Upper lobe of left lung (tissue), 4 donors: ENCODE data around the gene TMEM128.

Source experiments
- EP300 ChIP-seq, 4 donors: sonication (generic); formaldehyde crosslinking; IDR thresholded peaks; one replicate each; pipeline ENCODE4 v1.5.1; 2017; ENCODE audit warnings: antibody characterized with exemption in 4 of 4, control low read depth in 2 of 4
- POLR2A ChIP-seq, 4 donors: fragments of 450-650 bp; IDR thresholded peaks; one replicate each; pipeline ENCODE4 v1.5.1; 2016 to 2017; ENCODE audit warnings: antibody characterized with exemption in 4 of 4, mild to moderate bottlenecking in 2 of 4
- TF ChIP-seq, protein P1 (sequence below), 6 experiments: fragments of 450-650 bp in 4 of 6; fragments of 200-600 bp in 2 of 6; sonication (generic) in 2 of 6; IDR thresholded peaks; one replicate each; pipeline ENCODE4 v1.5.1; 2016 to 2019; ENCODE audit warnings: antibody characterized with exemption in 6 of 6

DNA sequence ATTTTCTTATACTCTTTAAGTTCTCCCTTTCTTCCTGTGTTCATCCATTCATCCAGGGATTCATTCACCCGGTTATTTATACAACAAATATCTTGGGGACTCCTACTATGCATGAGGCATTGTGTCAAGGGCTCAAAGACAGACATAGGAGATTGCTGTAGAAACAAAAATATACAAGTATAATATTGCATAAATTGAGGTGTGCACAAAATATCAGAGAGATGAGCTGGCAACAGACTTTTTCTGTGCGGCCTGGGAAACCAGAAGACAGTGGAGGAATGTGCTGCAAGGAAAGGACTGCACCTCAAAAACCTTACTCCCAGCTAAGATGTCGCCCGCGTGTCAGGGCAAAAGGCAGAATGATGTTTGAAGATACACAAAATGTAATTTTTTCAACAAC lies 30.9 kb downstream of the TMEM128 start:
- TF ChIP-seq POLR2A (IDR thresholded peaks at IDR 0.05) (no peak), EP300 (IDR thresholded peaks at IDR 0.05) (no peak)
- TF ChIP-seq, protein P1, sequence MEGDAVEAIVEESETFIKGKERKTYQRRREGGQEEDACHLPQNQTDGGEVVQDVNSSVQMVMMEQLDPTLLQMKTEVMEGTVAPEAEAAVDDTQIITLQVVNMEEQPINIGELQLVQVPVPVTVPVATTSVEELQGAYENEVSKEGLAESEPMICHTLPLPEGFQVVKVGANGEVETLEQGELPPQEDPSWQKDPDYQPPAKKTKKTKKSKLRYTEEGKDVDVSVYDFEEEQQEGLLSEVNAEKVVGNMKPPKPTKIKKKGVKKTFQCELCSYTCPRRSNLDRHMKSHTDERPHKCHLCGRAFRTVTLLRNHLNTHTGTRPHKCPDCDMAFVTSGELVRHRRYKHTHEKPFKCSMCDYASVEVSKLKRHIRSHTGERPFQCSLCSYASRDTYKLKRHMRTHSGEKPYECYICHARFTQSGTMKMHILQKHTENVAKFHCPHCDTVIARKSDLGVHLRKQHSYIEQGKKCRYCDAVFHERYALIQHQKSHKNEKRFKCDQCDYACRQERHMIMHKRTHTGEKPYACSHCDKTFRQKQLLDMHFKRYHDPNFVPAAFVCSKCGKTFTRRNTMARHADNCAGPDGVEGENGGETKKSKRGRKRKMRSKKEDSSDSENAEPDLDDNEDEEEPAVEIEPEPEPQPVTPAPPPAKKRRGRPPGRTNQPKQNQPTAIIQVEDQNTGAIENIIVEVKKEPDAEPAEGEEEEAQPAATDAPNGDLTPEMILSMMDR (IDR thresholded peaks at IDR 0.05): no peak
